ENCODE data around the gene MEG3.

MEG3 gene

DNA sequence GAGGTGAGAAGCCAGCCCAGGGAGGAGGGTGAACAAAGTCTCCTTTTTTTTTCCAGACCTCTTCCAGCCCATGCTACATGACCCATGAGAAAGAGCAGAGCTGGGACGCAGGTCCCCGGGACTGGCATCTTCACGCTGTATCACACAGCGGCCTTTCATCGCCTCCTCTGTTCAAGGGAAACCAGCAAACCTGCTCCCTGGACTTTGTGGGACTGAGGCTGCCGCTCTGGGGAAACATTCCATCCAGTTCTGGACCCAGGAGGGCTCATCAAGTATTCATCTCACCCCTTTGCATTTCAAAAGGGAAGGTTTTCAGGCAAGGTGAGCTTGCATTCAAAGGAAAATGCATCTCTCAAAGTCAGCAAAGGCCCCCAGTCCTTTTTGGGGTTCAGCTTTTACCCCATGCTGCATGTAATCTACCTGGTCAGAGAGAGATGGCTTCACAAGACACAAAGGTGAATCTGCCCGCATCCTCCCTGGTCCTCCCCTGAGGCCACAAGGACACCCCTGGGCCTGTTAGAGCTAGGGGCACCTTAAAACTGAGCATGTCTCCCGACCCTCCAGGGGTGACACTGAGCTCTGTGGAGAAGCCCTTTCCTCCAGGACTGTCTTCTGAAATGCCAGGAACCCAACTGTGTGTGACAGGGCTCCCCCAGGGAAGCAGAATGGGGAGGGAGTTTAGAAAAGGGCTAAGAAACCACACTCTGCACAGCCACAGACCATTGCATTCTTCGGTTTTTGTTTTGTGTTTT, 21.2 kb upstream of the MEG3 start:
- no peak for DNase-seq (ENCODE audit: low read depth)
- H3K4me3 ChIP-seq (ENCODE audit: low read length): no peak overlapping the region
- TF ChIP-seq CTCF (conservative IDR thresholded peaks at IDR 0.05; ENCODE audit: low read length): no peak

GRCh38 chr14:100806386-100806785, 19.5 kb upstream of the MEG3 start:
- no peak overlapping the region for H3K4me3 ChIP-seq (ENCODE audit: low read length)
- TF ChIP-seq CTCF (conservative IDR thresholded peaks at IDR 0.05; ENCODE audit: low read length): no peak
- no peak for DNase-seq (ENCODE audit: low read depth)

DNA sequence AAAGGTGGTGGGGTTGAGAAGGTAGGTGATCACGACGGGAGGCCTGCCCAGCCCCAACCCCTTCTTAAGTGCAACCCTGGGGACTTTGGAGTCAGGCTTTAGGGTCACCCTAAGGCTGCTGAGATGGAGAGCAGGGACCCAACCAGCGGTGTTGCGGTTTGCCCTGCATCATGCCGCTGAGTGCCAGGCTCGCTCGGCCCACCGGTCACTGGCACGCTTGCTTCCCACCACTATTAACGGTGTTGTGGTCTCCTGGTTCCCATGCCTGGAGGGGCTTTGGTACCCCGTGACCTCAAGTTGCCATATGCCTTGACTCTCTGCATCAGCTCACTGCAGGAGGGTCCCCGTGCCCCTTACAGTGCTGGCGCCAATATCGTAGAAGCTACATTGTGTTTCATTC, 18.4 kb upstream of the MEG3 start:
- no peak overlapping the region for H3K4me3 ChIP-seq (ENCODE audit: low read length)
- TF ChIP-seq CTCF (conservative IDR thresholded peaks at IDR 0.05; ENCODE audit: low read length): no peak
- no peak for DNase-seq (ENCODE audit: low read depth)

GRCh38 chr14:100807979-100808734, 17.8 kb upstream of the MEG3 start:
- no peak overlapping the region for H3K4me3 ChIP-seq (ENCODE audit: low read length)
- DNase-seq (ENCODE audit: low read depth): no peak
- TF ChIP-seq CTCF (conservative IDR thresholded peaks at IDR 0.05; ENCODE audit: low read length): no peak

- H3K4me3 ChIP-seq (ENCODE audit: low read length): no peak overlapping the region
Measured at GRCh38 chr14:100810435-100810834, 15.5 kb upstream of the MEG3 start.

GRCh38 chr14:100810861-100811461, 15.0 kb upstream of the MEG3 start:
- peak; percentile 15 for DNase-seq (ENCODE audit: low read depth)
- no peak for TF ChIP-seq CTCF (conservative IDR thresholded peaks at IDR 0.05; ENCODE audit: low read length)
- no peak overlapping the region for H3K4me3 ChIP-seq (ENCODE audit: low read length)

More at GRCh38 chr14:100810435-100810834, 15.5 kb upstream of the MEG3 start:
- TF ChIP-seq CTCF (conservative IDR thresholded peaks at IDR 0.05; ENCODE audit: low read length): no peak
- DNase-seq (ENCODE audit: low read depth): no peak
